Stimulated activated effector memory CD8-positive, alpha-beta T cell treated with anti-CD3 and anti-CD28 coated beads, Interleukin-12 subunit alpha, Interleukin-12 subunit beta, amount 100 ng/mL, for 72 hours (primary cell): ENCODE data around the gene AHSP.
"Not testable (repeated sequence)": the region's sequence is repeated elsewhere in the genome, so short reads cannot be mapped to it uniquely, and the experiment has no call there.

Experiments
- ATAC-seq: fragments of 150-1000 bp; cut with Tn5 transposase; 2 replicates; pipeline ENCODE4 v1.10.0; 2021
- DNase-seq, 2 donors: peaks; one replicate each; pipeline ENCODE4 v3.0.0; 2021 to 2022; ENCODE audit warnings: low spot score in 2 of 2
- H3K27ac Mint-ChIP-seq: one replicate; pipeline ENCODE4 v1.8.0; 2022; ENCODE audit warnings: mild to moderate bottlenecking, mixed read lengths
- H3K36me3 Mint-ChIP-seq: one replicate; pipeline ENCODE4 v1.8.0; 2022; ENCODE audit warnings: mild to moderate bottlenecking, mixed read lengths
- H3K4me1 Mint-ChIP-seq: one replicate; pipeline ENCODE4 v1.8.0; 2022; ENCODE audit warnings: mixed read lengths
- H3K4me3 Mint-ChIP-seq: one replicate; pipeline ENCODE4 v1.8.0; 2022; ENCODE audit warnings: mild to moderate bottlenecking, mixed read lengths
- H3K9me3 Mint-ChIP-seq: one replicate; pipeline ENCODE4 v1.8.0; 2022; ENCODE audit warnings: mixed read lengths

The AHSP gene

GRCh38 chr16:31527734-31528274 is at the start of gene AHSP:
Gene AHSP (plus strand): TSS chr16:31527900. CDS start chr16:31528140, 240 bp downstream.
- no peak within 1 kb of the TSS for H3K4me3 Mint-ChIP-seq
- H3K27ac Mint-ChIP-seq = no peak within 1 kb of the TSS
- H3K36me3 Mint-ChIP-seq = no peaks in the 10 kb centered on the region
- ATAC-seq = no peak
- H3K9me3 Mint-ChIP-seq = no peaks in the 10 kb centered on the region
- no peak for DNase-seq
- peaks cover 6% of the 10 kb centered on the region for H3K4me1 Mint-ChIP-seq

- DNase-seq = no peak
- H3K4me3 Mint-ChIP-seq = no peak overlapping the region
- peaks cover 20% of the 10 kb centered on the region for H3K4me1 Mint-ChIP-seq
- H3K9me3 Mint-ChIP-seq = no peaks in the 10 kb centered on the region
- no peaks in the 10 kb centered on the region for H3K36me3 Mint-ChIP-seq
- H3K27ac Mint-ChIP-seq = no peak overlapping the region
- ATAC-seq = no peak
These were observed 48.7 kb upstream of the AHSP start for GRCh38 chr16:31478956-31479355.

- no peak for DNase-seq
- Mint-ChIP-seq H3K9me3 (no peaks in the 10 kb centered on the region), H3K27ac (no peak overlapping the region), H3K4me3 (no peak overlapping the region), H3K36me3 (no peaks in the 10 kb centered on the region), H3K4me1 (peaks cover 20% of the 10 kb centered on the region)
- no peak for ATAC-seq
These were observed 47.9 kb upstream of the AHSP start for GRCh38 chr16:31479751-31480150.

GRCh38 chr16:31480851-31481536 is 46.7 kb upstream of the AHSP start:
- Mint-ChIP-seq H3K9me3 (no peaks in the 10 kb centered on the region), H3K4me3 (no peak overlapping the region), H3K36me3 (no peaks in the 10 kb centered on the region), H3K4me1 (peaks cover 19% of the 10 kb centered on the region), H3K27ac (no peak overlapping the region)
- no peak for DNase-seq
- ATAC-seq = no peak

- H3K27ac Mint-ChIP-seq = peak within 1 kb of the TSS; percentile 53
- H3K4me3 Mint-ChIP-seq = no peak within 1 kb of the TSS
- H3K9me3 Mint-ChIP-seq = no peaks in the 10 kb centered on the region
- H3K4me1 Mint-ChIP-seq = peaks cover 3% of the 10 kb centered on the region
- no peaks in the 10 kb centered on the region for H3K36me3 Mint-ChIP-seq
- DNase-seq (no peak), ATAC-seq (no peak)
These were observed 44.6 kb upstream of the AHSP start, which contains the start of gene SLC5A2 for GRCh38 chr16:31483081-31483480. Gene SLC5A2 (plus strand): TSS chr16:31483123. CDS start chr16:31483137, 14 bp downstream.

GRCh38 chr16:31484048-31484447 is 43.7 kb upstream of the AHSP start:
- H3K36me3 Mint-ChIP-seq, H3K9me3 Mint-ChIP-seq, DNase-seq, H3K27ac Mint-ChIP-seq, H3K4me3 Mint-ChIP-seq, ATAC-seq, H3K4me1 Mint-ChIP-seq: not testable (repeated sequence)

GRCh38 chr16:31484491-31485171 is 43.1 kb upstream of the AHSP start:
- H3K9me3 Mint-ChIP-seq = no peaks in the 10 kb centered on the region
- H3K27ac Mint-ChIP-seq = peak overlapping the region; percentile 12
- DNase-seq (no peak), ATAC-seq (no peak)
- no peaks in the 10 kb centered on the region for H3K36me3 Mint-ChIP-seq
- H3K4me3 Mint-ChIP-seq = no peak overlapping the region
- peaks cover 5% of the 10 kb centered on the region for H3K4me1 Mint-ChIP-seq

GRCh38 chr16:31485571-31485970 is 42.1 kb upstream of the AHSP start:
- ATAC-seq = no peak
- Mint-ChIP-seq H3K4me3 (no peak overlapping the region), H3K27ac (no peak overlapping the region)

GRCh38 chr16:31486045-31486444 is 41.7 kb upstream of the AHSP start:
- ATAC-seq = no peak
- no peak overlapping the region for H3K27ac Mint-ChIP-seq
- H3K9me3 Mint-ChIP-seq = no peaks in the 10 kb centered on the region
- no peaks in the 10 kb centered on the region for H3K36me3 Mint-ChIP-seq
- peak overlapping the region; percentile 80 for H3K4me3 Mint-ChIP-seq
- peaks cover 7% of the 10 kb centered on the region for H3K4me1 Mint-ChIP-seq
- no peak for DNase-seq

More at GRCh38 chr16:31485571-31485970, 42.1 kb upstream of the AHSP start:
- Mint-ChIP-seq H3K4me1 (peaks cover 7% of the 10 kb centered on the region), H3K9me3 (no peaks in the 10 kb centered on the region), H3K36me3 (no peaks in the 10 kb centered on the region)
- no peak for DNase-seq

- peak overlapping the region; percentile 43 for H3K27ac Mint-ChIP-seq
- no peaks in the 10 kb centered on the region for H3K36me3 Mint-ChIP-seq
These were observed 40.5 kb upstream of the AHSP start for GRCh38 chr16:31487071-31487719.

GRCh38 chr16:31487720-31488467 is 39.8 kb upstream of the AHSP start:
- Mint-ChIP-seq H3K27ac (peak overlapping the region; percentile 43), H3K4me3 (peak overlapping the region; percentile 80), H3K36me3 (peaks cover 2% of the 10 kb centered on the region), H3K9me3 (no peaks in the 10 kb centered on the region), H3K4me1 (peaks cover 7% of the 10 kb centered on the region)
- peak; percentile 90 for ATAC-seq
- DNase-seq = peak; percentile 36 to 83

More at GRCh38 chr16:31487071-31487719, 40.5 kb upstream of the AHSP start:
- DNase-seq (no peak), ATAC-seq (no peak)
- Mint-ChIP-seq H3K4me3 (peak overlapping the region; percentile 80), H3K4me1 (peaks cover 7% of the 10 kb centered on the region), H3K9me3 (no peaks in the 10 kb centered on the region)

GRCh38 chr16:31488468-31489297 is 39.0 kb upstream of the AHSP start:
- no peak for DNase-seq
- ATAC-seq = no peak

GRCh38 chr16:31489298-31489564 is 38.5 kb upstream of the AHSP start:
- H3K27ac Mint-ChIP-seq = no peak overlapping the region
- no peak for ATAC-seq
- H3K36me3 Mint-ChIP-seq = peaks cover 9% of the 10 kb centered on the region
- H3K4me3 Mint-ChIP-seq = peak overlapping the region; percentile 80
- H3K4me1 Mint-ChIP-seq = peaks cover 7% of the 10 kb centered on the region
- H3K9me3 Mint-ChIP-seq = no peaks in the 10 kb centered on the region
- no peak for DNase-seq

More at GRCh38 chr16:31488468-31489297, 39.0 kb upstream of the AHSP start:
- H3K27ac Mint-ChIP-seq = no peak overlapping the region
- no peaks in the 10 kb centered on the region for H3K9me3 Mint-ChIP-seq
- H3K36me3 Mint-ChIP-seq = peaks cover 8% of the 10 kb centered on the region
- H3K4me1 Mint-ChIP-seq = peaks cover 7% of the 10 kb centered on the region
- H3K4me3 Mint-ChIP-seq = peak overlapping the region; percentile 80
